ENCODE data around the gene MYO7B.

The MYO7B gene

DNA sequence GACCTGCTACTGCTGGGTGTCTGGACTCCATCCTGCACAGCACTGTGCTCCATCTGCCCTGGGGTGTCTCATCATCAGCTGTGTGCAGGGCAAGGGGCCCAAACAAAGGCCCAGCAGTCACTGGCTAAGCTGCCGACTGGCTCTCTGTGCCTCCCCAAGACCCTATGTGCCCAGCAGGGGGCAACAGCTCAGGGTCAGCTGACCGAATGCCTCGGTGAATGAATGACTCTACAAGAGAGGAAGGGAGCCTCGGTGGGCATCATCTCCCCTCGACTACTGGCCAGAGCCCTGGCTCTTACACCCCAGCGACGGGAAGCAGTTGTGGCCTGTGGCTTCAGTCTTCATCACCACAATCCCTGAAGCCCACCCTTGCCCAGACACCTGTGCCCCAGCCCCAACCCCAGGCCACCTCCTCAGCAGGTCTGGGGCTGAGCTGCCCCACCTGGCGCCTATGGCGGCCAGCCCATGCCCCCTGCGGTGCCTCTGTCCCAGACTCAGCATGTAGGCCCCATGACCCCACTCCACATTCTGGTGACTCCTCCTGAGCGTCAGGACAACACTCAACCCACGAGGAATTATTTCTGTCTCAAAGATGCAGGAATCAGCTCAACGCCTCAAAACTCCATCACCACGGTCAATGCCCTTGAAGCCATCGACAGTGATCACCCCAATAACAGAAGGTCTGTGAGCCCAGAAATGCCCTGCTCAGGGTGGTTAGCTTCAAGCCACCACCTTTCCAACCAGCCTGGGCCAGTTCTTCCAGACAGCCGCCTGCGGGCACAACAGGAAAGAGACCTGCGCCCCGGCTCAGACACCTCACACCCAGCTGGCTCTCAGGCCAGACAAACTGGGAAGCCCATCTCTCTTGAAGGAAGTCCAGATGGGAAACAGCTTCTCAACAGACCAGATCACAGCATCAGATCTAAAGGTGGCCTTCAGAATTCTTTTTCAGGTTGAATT, 108.9 kb downstream of the MYO7B start:
- FAIRE-seq (no peak), DNase-seq (ENCODE audit: extremely low spot score, insufficient read length, low read depth) (no peak)

DNA sequence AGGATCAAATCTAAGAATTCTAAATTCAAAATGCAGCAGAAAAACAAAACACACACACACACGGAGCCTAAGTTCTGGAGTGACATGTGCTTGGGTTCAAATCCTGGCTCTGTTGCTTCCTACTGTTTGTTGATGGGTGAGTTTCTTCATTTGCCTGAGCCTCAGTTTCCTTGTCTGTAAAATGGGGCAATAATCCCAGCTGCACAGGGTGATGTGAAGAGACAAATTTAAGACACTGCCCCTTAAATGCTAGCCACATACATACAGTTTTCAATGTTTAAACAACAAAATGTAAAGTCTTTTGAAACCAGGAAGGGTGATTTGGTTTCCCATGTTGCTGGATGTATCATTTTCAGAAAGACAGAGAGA, 109.5 kb downstream of the MYO7B start:
- FAIRE-seq = no peak

DNA sequence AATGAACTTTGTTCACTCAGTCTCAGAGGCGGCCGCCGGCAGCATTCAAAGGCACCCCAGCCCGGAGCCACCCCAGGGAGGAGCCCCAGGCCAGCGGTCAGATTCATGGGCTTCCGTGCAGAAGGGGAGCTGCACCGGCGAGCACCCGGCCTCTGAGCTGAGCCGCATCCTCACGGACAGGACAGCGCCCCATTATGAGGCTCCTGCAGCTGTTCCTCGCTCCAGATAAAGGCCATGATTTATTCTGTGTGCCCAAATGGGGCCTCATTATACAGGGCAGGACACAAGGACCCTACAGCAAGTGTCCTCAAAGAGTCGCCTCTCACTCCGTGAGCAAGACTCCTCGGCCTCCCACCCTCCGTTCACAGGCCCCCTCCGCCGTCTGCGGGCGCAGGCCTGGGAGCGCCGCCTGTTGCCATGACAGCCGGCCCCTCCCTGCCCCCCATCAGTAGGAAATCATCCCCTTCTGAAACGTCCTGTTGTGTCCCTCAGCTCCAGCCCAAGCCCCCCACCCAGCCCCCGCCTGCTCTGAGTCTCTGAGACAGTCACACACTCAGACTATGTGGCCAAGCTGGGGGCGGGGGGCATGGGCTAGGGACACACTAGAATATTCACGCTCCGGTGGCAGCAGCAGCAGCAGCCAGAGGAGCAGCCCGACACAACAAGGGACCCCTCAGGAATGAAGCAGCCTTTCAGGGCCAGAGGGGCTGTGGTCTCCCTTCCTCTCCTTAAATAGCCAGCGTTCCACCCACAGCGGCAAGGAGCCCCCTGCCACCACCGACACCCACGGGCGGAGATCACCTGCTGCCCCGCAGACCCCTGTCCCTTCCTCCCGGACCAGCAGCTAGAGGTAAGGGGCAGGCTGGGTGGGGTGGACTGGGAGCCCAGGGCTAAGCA, 110.2 kb downstream of the MYO7B start, which contains the start of gene GPR17:
GPR17 (plus strand) TSS at position 759 of the 897 bp plus-strand sequence. CDS start 4,583 bp downstream, outside the sequence.
- FAIRE-seq (no peak), DNase-seq (ENCODE audit: extremely low spot score, insufficient read length, low read depth) (no peak)

More for the DNA sequence above, 109.5 kb downstream of the MYO7B start:
- DNase-seq (ENCODE audit: extremely low spot score, insufficient read length, low read depth) = no peak

DNA sequence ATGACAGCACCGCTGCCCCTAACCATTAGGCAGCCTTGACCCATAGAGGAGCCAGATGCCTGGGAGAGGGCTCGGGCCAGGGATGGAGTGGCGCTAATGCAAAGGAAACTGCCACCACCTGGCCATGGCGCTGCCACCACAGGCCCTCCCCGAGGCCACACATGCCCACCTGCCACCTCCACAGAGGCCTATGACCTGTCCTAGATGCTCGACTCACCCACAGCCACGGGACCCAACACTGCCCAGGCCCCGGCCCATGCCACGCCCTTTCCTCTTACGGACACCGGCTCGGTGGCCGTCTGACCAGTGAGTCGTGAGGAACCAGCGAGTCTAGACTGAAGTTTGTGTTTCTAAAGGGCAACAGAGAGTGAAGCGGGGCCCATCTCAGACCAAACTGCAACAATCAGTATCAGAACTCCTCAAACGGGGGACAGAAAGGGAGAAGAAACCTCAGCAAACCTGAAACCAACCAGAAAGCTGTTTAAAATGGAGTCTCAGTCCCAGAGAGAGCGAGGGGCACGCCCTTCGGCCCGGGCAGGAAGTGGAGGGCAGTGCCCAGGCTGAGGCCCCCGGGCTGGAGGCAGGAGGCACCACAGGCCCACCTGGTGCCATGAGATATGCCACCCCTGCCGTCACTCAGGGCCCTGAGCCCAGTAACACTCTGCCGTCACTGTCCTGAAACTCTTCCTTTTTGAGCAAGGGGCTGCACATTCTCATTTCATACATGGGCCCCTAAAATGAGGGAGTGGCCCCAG, 111.2 kb downstream of the MYO7B start:
- FAIRE-seq (no peak), DNase-seq (ENCODE audit: extremely low spot score, insufficient read length, low read depth) (no peak)

DNA sequence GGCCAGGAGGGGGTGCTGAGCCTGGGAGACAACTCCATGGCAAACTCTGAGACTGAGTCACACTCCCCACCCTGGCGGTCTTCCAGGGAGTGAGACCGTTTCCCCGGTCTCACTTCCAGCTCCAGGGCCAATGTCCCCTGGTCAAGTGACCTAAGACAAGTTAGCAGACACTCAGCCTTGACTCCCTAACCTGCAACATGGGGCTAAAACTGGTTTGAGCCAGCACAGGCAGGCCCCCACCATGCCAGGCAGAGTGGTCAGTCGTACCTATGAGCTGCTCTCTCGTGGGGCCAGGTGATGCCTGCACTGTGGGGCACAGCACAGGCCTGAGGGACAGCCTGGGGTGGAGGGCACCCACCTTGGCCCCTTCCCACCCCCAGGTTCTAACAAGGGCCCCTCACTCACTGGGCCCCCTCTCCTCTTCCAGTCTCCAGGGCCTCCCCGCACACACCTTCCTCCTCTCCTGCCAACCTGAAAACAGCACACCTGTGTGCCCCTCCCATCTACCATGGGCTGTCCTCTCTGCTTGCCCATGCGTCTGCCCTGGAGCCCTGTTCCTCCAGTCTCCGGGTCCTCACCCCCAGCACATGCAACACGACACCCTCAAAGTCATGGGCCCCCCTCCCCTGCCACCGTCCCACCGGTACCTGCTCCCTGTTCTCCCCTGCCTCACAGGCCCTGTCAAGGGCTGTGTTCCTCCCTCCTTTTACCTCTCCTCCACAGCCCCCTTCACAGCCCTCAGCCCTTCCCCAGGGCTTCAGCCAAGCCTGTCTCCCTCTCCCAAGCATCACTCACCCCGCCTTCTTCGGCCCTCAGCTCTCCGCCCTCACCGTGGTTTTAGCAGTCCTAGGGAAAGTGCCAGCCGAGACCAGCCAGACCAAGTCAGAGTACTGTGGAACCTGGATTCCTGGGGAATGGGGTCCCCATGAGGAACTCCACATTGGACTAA, 112.0 kb downstream of the MYO7B start:
- DNase-seq (ENCODE audit: extremely low spot score, insufficient read length, low read depth) (no peak), FAIRE-seq (no peak)

DNA sequence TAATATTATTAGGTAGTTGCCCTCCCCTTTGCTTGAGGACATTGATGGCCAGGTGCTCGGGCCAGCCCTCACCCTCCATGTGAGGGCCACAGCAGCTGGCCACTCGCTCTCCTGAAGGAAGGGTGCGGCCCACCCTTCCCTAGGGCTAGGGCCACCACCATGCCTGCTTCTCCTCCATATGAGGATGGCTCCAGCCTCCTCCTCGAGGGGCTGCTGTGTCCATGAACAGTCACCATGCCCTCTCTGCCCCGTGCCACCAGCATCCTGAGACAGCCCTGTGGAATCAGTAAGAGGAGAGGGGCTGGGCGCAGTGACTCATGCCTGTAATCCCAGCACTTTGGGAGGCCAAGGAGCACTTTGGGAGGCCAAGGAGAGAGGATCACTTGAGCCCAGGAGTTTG, 112.8 kb downstream of the MYO7B start:
- no peak for FAIRE-seq

DNA sequence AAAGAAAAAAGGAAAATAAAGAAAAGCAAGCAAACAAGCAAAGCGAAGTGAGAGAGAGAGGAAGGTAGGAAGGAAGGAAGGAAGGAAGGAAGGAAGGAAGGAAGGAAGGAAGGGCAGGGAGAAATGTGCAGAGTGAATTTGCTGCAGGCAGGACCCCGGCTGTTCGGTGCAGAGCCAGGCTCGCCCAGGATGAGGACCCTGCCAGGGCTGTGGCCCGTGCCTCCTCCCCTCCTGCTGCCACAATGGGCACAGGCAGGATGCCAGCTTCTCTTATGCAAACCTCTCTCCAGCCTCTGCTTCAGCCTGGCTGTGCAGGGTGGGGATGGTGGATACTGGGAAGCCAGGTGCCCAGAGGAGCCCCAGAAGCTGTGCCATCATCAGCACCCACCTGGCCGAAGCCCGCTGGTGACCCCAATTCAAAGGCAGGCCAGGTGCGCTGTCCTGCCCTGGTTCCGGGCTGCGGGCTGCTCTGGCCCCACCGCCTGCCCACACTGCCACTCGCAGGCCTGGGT, 113.7 kb downstream of the MYO7B start:
- FAIRE-seq (no peak), DNase-seq (ENCODE audit: extremely low spot score, insufficient read length, low read depth) (no peak)

More for the DNA sequence above, 112.8 kb downstream of the MYO7B start:
- no peak for DNase-seq (ENCODE audit: extremely low spot score, insufficient read length, low read depth)

DNA sequence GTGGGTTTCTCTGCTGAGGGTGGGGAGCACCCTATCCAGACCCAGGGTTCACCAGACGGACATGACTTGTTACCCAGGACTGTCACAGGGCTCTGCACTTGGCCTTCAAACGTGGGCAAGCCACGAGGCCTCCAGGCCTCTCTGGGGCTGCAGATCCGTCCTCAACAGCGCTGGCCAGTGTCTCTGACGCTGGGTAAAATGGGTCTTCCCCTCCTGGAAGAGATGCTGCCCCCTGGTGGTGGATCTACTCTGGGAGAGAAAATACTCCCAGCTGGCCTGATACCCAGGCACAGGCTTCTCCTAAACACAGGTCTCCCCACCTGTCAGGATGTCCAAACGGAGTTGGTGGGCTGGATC, 114.2 kb downstream of the MYO7B start:
- FAIRE-seq (peak; percentile 92), DNase-seq (ENCODE audit: extremely low spot score, insufficient read length, low read depth) (peak; percentile 44)

DNA sequence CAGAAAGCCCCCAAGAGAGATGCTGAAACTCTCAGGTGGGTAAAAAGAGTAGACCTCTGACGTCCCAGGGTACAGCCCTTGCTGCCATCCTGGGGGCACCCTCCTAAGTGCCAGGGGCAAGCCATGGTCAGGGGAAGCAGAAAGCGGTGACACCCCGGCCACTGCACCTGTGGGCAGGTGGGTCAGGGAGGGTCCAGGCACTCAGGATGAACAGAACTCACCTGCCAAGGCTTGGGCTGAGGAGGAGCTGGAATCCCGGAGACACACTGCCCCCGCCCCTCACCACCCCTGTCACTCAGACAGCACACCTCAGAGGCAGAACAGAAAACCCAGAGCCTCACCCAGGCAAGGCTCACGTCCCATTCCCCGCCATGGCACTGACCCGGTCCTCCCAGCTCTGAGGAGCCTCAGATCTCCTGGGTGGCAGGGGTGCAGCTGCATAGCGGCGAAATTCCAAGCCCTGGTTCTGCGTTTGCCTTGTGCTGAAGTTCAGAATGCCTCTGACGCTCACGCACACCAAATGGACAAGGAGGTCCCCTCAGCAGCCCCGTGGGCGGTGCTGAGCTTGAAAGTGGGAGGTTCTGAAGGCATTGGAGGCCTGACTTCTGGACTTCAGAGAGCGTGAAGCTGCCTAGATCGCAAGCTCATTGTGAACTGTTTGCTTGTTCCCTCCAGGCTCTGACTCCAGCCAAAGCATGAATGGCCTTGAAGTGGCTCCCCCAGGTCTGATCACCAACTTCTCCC, 114.7 kb downstream of the MYO7B start:
- no peak for DNase-seq (ENCODE audit: extremely low spot score, insufficient read length, low read depth)
- FAIRE-seq = no peak

DNA sequence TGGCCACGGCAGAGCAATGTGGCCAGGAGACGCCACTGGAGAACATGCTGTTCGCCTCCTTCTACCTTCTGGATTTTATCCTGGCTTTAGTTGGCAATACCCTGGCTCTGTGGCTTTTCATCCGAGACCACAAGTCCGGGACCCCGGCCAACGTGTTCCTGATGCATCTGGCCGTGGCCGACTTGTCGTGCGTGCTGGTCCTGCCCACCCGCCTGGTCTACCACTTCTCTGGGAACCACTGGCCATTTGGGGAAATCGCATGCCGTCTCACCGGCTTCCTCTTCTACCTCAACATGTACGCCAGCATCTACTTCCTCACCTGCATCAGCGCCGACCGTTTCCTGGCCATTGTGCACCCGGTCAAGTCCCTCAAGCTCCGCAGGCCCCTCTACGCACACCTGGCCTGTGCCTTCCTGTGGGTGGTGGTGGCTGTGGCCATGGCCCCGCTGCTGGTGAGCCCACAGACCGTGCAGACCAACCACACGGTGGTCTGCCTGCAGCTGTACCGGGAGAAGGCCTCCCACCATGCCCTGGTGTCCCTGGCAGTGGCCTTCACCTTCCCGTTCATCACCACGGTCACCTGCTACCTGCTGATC, 115.4 kb downstream of the MYO7B start:
- FAIRE-seq (no peak), DNase-seq (ENCODE audit: extremely low spot score, insufficient read length, low read depth) (no peak)

DNA sequence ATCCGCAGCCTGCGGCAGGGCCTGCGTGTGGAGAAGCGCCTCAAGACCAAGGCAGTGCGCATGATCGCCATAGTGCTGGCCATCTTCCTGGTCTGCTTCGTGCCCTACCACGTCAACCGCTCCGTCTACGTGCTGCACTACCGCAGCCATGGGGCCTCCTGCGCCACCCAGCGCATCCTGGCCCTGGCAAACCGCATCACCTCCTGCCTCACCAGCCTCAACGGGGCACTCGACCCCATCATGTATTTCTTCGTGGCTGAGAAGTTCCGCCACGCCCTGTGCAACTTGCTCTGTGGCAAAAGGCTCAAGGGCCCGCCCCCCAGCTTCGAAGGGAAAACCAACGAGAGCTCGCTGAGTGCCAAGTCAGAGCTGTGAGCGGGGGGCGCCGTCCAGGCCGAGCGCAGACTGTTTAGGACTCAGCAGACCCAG, 115.9 kb downstream of the MYO7B start:
- DNase-seq (ENCODE audit: extremely low spot score, insufficient read length, low read depth) (no peak), FAIRE-seq (no peak)

DNA sequence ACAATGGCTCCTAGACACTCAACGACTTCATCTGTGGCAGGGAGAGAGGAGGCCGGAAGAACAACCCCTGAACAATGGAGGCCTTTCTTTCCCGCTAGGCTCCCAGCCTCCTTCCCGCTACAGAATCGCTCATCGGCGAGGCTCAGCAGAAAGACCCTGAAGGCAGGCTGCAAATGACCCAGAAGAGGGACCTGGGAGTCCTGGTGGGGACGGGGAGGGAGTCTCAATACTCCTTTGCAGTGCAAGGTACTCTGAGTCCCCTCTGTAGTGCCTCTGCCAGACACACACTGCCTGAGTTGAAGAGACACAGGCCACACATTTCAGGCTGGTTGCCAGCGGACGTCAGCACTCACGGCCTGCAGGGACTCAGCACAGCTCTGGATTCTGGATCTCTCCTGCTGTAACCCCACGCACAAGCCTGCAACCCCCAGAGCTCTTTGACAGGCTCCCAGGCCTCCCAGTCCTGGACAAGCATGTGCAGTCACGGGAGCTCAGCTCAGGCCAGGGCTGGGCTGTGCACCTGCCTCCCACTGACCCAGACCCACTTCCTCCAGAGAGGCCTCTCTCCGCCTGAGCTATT, 116.6 kb downstream of the MYO7B start:
- FAIRE-seq = no peak
- no peak for DNase-seq (ENCODE audit: extremely low spot score, insufficient read length, low read depth)

DNA sequence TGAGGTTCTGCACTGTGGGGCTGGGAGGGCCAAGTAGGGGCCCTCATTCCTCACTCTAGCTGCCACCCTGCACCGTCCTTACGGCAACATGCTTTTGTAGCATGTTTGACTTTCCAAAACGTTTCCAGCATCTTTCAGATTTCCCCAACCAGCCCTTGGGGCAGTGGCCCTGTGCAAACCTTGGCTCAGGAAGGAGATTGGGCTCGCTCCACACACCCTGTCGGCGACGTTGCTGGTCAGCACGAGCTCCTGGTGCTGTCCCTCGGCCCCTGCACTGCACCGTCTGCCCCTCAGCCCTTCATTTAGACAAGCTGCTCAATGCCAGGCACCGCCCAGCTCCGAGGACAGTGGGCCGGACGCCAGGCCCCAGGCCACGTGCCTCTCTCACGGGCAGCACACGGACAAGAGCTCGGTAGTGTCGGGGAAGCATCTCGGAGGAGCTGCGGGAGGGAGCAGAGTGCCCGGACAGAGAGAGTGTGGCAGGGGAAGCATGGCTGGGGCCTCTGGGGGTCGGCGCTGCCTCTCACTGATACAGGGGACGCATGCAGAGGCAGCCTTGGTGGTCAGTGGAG, 117.4 kb downstream of the MYO7B start:
- DNase-seq (ENCODE audit: extremely low spot score, insufficient read length, low read depth) (no peak), FAIRE-seq (no peak)

DNA sequence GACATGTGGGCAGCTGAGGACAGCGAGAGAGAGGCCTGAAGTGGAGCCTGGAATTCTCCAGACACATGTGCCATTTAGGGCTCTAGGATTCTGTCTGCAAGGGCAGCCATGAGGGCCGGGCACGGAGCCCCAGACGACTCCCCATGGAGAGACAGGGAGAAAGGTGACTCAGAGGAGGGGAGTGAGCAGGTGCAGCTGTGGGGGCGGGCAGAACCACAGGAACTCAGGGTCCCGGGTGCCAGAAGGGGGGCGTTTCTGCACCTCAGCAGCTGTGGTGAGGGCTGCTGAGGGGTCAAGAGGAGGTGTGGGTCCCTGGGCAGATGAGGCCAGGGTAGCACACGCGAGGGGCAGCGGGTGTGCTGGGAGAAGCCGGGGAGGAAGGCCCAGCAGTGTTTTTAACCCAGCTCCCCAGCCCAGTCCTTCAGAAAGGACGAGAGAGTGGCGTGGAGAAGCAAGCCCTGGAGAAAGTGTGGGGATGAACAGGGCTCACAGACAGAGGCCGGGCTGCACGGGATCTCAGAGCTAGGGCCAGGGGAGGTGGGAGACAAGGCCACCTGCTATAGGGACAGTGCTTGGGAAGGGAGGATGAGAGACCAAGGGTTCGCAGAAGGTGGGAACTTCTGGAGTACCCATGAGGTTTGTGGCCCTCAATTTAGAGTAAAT, 118.1 kb downstream of the MYO7B start:
- no peak for FAIRE-seq
- DNase-seq (ENCODE audit: extremely low spot score, insufficient read length, low read depth) = no peak

DNA sequence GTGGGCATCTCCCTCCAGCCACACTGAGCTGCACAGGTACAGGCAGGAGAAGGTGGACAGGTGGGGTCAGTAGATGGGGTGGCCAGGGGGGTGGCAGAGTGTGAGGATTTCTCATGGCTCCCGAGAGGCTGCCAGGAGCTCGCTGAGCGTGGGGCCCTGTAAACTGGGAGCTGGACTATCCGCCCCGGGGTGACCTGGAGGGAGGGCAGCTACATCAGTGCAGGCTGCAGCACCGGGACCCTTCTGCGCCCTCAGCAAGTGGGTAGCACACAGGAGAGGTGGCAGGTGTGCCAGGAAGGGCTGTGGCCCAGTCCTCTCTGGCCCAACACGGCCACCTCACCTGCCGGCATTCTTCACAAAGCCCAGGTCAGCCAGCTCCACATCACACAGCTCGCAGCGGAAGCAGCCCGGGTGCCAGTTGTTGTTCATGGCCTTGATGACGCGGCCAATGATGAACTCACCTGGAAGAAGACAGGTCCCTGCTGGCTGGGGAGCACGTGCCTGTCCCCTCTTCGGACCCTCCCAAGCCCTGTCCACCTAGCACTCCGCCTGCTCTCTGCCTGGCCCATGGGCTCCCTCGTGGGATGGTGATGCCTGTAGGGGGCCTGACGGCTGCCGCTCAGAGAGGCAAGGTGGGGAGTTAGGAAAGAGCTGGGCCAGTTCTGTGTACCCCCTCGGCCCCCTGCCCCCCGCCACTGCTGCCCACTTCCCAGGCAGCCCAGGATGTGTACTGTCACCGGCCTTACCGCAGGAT, 118.8 kb downstream of the MYO7B start:
- DNase-seq (ENCODE audit: extremely low spot score, insufficient read length, low read depth) = no peak
- no peak for FAIRE-seq

DNA sequence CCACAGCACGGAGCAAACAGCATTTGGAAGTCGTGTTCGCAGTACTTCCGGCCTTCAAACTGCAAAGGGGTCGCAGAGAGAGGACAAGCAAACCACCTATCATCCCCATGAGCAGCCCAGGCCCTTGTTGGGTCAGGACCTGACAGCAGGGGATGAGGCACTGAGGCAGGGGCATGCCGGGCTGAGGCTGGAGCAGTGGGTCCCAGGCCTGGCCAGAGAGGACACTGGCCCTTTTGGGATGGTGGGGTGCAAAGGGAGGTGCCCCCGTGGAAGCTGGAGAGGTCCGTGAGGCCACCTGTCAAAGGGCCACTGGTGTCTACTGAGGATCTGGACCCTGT, 119.3 kb downstream of the MYO7B start:
- FAIRE-seq = no peak
- no peak for DNase-seq (ENCODE audit: extremely low spot score, insufficient read length, low read depth)

Data from GM18507 (cell line).